Ovary (tissue), 9 donors: ENCODE results near the gene TMA7. TPM values are rescaled to one million over a fixed set of nuclear protein-coding genes. Genes with fewer than 3 reads are reported as not detected.

Experiments
- DNase-seq, 5 donors: peaks; one replicate each; pipeline ENCODE4 v3.0.0-alpha.2; 2019 to 2020
- H3K27ac ChIP-seq, 2 donors: fragments of 200-600 bp; one replicate each; pipeline versions ENCODE4 v1.5.1 to v1.8.0; 2019 to 2022
- H3K27me3 ChIP-seq: fragments of 200-600 bp; one replicate; pipeline ENCODE4 v1.8.0; 2022
- H3K36me3 ChIP-seq: fragments of 200-600 bp; sonication (generic); one replicate; pipeline ENCODE4 v1.5.1; 2019
- H3K4me1 ChIP-seq: one replicate; pipeline ENCODE4 v1.8.1; 2013; ENCODE audit warnings: mild to moderate bottlenecking, moderate library complexity; ENCODE audit not compliant: insufficient read depth
- H3K4me3 ChIP-seq: fragments of 200-600 bp; sonication (generic); one replicate; pipeline ENCODE4 v1.5.1; 2017
- H3K9me3 ChIP-seq, 2 donors: fragments of 200-600 bp in 1 of 2; sonication (generic) in 1 of 2; one replicate each; pipeline versions ENCODE4 v1.5.1 to v1.8.1; 2013 to 2019; ENCODE audit warnings: mild to moderate bottlenecking in 1 of 2, moderate library complexity in 1 of 2
- CTCF ChIP-seq, 3 donors: fragments of 450-650 bp in 2 of 3; fragments of 200-600 bp in 1 of 3; IDR thresholded peaks; one replicate each; pipeline versions ENCODE4 v1.5.1 to v1.8.0; 2016 to 2022; ENCODE audit warnings: antibody characterized with exemption in 3 of 3, mild to moderate bottlenecking in 1 of 3
- EP300 ChIP-seq: sonication (generic); formaldehyde crosslinking; IDR thresholded peaks from one replicate; pipeline ENCODE4 v1.6.1; 2017; ENCODE audit warnings: antibody characterized with exemption
- POLR2A ChIP-seq: fragments of 450-650 bp; IDR thresholded peaks from one replicate; pipeline ENCODE4 v1.6.1; 2017; ENCODE audit warnings: antibody characterized with exemption, mild to moderate bottlenecking, moderate library complexity
- WGBS, 3 donors: extraction: QIAGEN DNeasy Blood & Tissue Kit in 1 of 3; methylation state at CpG; one replicate each; pipeline versions ENCODE4 v1.1.5 to v1.1.7; 2013 to 2017; 5-methylcytosine and 5-hydroxymethylcytosine counted together
- intact Hi-C, 4 donors: fragments of 100-400 bp; cut with DNase I; formaldehyde crosslinking; loops; one replicate each; pipeline versions ENCODE4 v1.11.0 to v1.15.1; 2022 to 2023
- polyA plus RNA-seq, 2 donors: library from polyadenylated mRNA; stranded (reverse); fragments of 200-250 nt in 1 of 2; fragments of 350-450 nt in 1 of 2; fragmentation: Illumina TruSeq in 1 of 2; extraction: RNeasy Lipid Tissue Mini Kit (QIAGEN cat#74804) in 1 of 2; gene quantifications; one replicate each; pipeline ENCODE4 v1.2.3, GENCODE V29; 2013 to 2014
- total RNA-seq, 7 donors: library from RNA; depleted of rRNA in 2 of 7; stranded (reverse); fragments of >200 nt in 2 of 7; fragmentation: NEBNext Ultra II Directional in 3 of 7; extraction: Animal tissue kit (Norgen Biotek cat#: 25700) in 3 of 7; gene quantifications; one replicate each; pipeline versions ENCODE4 v1.1.0 to v1.2.4, GENCODE V29; 2016 to 2023
- donor health status: DM: no; HTN: no; CAD: no; lungs with moderate emphysema.
- donor health status: DM: no; HTN: no; CAD: no.
- donor health status: Bipolar disorder and iron deficiency.
- donor health status: DM: yes; HTN: yes; CAD: no.
- donor health status: DM: no; HTN: no; CAD: no.
- donor health status: DM: yes; HTN: yes; CAD: no.

The TMA7 gene
- total and polyA plus RNA-seq, 9 donors = 138 to 380 (median 222) TPM

DNA sequence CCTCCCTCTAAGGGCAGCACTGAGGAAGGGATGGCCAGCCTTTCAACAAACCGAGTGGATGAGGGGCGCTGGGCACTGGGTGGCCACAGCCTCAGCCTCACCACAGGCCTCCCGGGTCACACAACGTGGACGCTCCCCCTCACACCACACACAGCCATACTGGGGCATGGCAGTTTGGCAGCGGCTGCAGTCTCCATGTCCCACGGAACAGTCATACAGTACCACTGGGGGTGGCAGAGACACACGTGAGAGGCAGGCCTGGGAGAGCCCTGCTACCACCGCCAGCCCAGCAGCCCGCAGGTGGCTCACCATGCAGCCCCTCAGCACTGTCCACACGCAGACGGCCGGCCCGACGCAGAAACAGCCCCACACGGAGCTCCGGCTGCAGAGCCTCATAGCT is 21.9 kb upstream of the TMA7 start:
- H3K27me3 ChIP-seq = no peaks in the 10 kb centered on the region
- no peaks in the 10 kb centered on the region for H3K9me3 ChIP-seq
- intact Hi-C loops = no loop called here
- no peaks in the 10 kb centered on the region for H3K4me1 ChIP-seq
- no peak overlapping the region for H3K4me3 ChIP-seq
- no peak overlapping the region for H3K27ac ChIP-seq
- WGBS, 3 donors = 87 to 91% (median 89%) methylated on average over 17 of the region's 17 CpGs
- TF ChIP-seq EP300 (no peak), POLR2A (no peak), CTCF (IDR thresholded peaks at IDR 0.05) (no peak)
- no peak for DNase-seq
- no peaks in the 10 kb centered on the region for H3K36me3 ChIP-seq

- Histone ChIP-seq H3K27ac (no peak overlapping the region), H3K9me3 (no peaks in the 10 kb centered on the region), H3K27me3 (no peaks in the 10 kb centered on the region), H3K4me1 (no peaks in the 10 kb centered on the region), H3K36me3 (no peaks in the 10 kb centered on the region), H3K4me3 (no peak overlapping the region)
- no peak for DNase-seq
- TF ChIP-seq CTCF (IDR thresholded peaks at IDR 0.05) (no peak), EP300 (no peak), POLR2A (no peak)
- intact Hi-C loops = no loop called here
- WGBS, 3 donors = 79 to 88% (median 82%) methylated on average over 9 of the region's 9 CpGs
Measured at GRCh38 chr3:48418651-48419050, 21.4 kb upstream of the TMA7 start.

GRCh38 chr3:48419149-48419548 is 20.9 kb upstream of the TMA7 start:
- intact Hi-C loops = no loop called here

DNA sequence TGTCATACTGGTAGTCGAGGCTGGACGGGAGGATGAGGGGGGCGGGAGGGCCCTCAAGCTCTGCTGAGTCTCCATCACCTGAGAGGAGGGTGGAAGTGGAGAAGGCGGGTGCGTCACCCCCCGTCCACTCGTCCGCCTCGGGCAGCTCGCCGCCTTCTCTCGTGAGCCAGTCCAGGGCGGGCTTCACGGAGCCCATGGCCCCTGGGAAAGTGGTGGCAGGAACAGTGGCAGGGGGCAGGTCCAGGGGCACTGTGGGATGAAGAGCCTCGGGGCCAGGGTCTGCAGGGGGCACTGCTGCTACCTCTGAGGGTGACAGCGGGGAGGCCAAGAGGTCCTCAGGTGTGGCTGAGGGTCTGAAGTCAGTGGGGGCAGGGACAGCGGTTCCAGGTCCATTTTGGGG is 20.5 kb upstream of the TMA7 start:
- intact Hi-C loops = no loop called here
- WGBS, 3 donors = 87 to 89% (median 88%) methylated on average over 17 of the region's 17 CpGs
- Histone ChIP-seq H3K4me1 (peaks cover 7% of the 10 kb centered on the region), H3K27ac (no peak overlapping the region), H3K27me3 (no peaks in the 10 kb centered on the region), H3K4me3 (no peak overlapping the region), H3K36me3 (no peaks in the 10 kb centered on the region), H3K9me3 (no peaks in the 10 kb centered on the region)
- no peak for DNase-seq
- TF ChIP-seq CTCF (IDR thresholded peaks at IDR 0.05) = no peak
- TF ChIP-seq POLR2A = no peak
- TF ChIP-seq EP300 = no peak

More at GRCh38 chr3:48419149-48419548, 20.9 kb upstream of the TMA7 start:
- Histone ChIP-seq H3K27me3 (no peaks in the 10 kb centered on the region), H3K4me3 (no peak overlapping the region), H3K36me3 (no peaks in the 10 kb centered on the region), H3K9me3 (no peaks in the 10 kb centered on the region), H3K4me1 (peaks cover 2% of the 10 kb centered on the region), H3K27ac (no peak overlapping the region)
- no peak for DNase-seq
- WGBS, 3 donors = 81 to 92% (median 89%) methylated on average over 9 of the region's 9 CpGs
- TF ChIP-seq CTCF (IDR thresholded peaks at IDR 0.05) = no peak
- TF ChIP-seq EP300 = no peak

DNA sequence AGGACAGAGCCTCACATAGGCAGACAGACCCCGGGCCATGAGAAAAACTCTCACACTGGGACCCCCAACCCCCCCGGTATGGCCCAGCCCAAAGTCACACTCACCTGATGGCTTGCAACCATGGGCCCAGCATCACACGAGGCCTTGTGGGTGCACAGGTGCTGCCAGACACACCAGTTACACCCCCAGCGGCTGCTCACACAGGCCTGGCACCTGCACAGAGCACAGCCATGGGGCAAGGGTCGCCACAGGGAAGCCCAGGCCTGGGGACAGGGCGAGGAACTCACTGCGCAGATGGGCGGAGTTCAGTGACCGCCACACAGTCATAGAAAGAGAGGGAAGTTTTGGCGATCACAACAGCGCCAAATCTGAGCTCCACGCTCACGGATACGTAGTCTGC is 19.5 kb upstream of the TMA7 start:
- Histone ChIP-seq H3K27me3 (no peaks in the 10 kb centered on the region), H3K4me3 (no peak overlapping the region), H3K4me1 (peaks cover 14% of the 10 kb centered on the region), H3K9me3 (no peaks in the 10 kb centered on the region), H3K36me3 (no peaks in the 10 kb centered on the region), H3K27ac (no peak overlapping the region)
- 91 to 92% (median 91%) methylated on average over 12 to 14 of the region's 14 CpGs for WGBS, 3 donors
- intact Hi-C loops = no loop called here
- TF ChIP-seq EP300 = no peak
- TF ChIP-seq POLR2A = no peak
- no peak for TF ChIP-seq CTCF (IDR thresholded peaks at IDR 0.05)
- no peak for DNase-seq
